ENCODE results near the gene SCAMP2.

Gene SCAMP2

DNA sequence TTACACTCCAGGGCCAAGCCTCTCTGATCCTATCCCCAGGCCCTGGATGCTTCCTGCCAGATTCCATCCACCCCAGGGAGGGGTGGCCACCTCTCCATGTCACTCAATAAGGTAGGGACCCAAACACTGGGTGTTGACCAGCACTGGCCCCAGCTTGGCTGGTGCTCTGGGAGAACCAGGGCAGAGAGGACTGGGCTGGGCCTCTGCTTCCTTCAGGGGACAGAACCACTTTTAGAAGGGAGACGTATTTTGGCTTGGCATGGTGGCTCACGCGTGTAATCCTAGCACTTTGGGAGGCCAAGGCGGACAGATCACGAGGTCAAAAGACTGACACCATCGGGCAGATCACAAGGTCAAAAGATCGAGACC, 51.4 kb downstream of the SCAMP2 start:
- no peak for DNase-seq (ENCODE audit: low read depth in 2 of 2, low spot score in 1 of 2)

DNA sequence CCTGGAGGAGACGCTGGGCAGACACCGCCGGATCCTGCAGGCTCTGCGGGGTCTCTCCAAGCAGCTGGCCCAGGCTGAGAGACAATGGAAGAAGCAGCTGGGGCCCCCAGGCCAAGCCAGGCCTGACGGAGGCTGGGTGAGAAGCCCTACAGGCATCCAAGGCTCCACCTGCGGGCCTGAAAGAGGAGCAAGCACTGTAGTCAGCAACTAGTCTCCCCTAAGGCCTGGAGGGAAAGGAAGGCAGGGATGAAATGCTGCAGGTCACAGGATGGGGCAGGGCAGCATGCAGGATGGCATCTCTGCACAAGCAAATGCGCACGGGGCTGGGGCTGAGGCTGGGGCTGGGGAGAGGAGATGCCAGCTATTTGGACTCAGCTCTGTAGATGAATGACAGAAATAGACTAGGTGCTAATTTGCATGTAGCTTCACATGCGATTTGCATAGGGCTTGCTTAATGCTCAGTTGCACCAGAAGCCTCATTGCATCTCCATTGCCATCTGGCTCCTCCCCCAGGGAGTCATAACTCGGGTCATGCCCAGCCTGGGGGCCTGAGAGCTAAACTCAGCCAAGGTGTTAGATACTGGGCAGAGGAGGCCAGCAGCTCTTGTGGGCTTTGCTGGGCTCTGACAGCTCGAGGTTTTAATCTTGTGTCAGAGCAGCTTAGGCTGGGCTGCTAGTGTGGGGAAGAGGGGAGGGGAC, 51.9 kb downstream of the SCAMP2 start:
- DNase-seq (ENCODE audit: low read depth in 2 of 2, low spot score in 1 of 2) = no peak

DNA sequence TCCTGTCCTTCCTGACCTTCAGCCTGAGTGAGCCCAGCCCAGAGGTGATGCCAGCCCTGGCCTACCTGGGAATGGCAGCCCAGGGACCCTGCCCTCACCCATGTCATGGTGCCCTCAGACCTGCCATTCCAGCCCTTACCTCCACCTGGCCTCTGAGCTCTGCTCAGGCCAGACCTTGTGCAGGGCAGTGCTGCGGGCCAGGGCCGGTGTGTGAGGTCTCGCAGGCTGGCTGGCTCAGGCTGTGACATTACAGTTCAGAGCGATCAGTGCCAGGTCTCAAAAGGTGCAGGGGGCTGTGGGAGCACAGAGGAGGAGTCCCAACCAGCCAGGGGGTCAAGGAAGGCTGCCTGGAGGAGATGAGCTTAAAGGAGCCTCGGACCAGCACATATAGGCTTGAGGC, 53.1 kb downstream of the SCAMP2 start:
- DNase-seq (ENCODE audit: low read depth in 2 of 2, low spot score in 1 of 2) = no peak

DNA sequence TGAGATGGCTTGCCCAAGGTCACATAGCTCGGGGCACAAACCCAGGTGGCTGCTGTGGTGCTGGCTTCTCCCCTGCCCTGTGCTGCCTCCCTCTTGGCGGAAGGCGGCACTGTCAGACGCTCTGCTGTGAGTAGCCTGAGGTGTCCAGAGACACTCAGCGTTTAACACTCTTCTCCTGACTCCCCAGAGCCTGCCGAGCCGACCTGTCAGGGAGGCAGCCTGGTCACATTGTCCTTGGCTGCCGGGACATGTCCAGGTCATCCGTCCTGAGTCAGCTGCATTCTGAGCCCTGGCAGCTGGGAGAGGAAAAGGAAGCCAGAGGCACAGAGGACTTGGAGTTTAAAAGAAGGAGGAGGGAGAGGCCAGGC, 55.8 kb downstream of the SCAMP2 start:
- no peak for DNase-seq (ENCODE audit: low read depth in 2 of 2, low spot score in 1 of 2)

DNA sequence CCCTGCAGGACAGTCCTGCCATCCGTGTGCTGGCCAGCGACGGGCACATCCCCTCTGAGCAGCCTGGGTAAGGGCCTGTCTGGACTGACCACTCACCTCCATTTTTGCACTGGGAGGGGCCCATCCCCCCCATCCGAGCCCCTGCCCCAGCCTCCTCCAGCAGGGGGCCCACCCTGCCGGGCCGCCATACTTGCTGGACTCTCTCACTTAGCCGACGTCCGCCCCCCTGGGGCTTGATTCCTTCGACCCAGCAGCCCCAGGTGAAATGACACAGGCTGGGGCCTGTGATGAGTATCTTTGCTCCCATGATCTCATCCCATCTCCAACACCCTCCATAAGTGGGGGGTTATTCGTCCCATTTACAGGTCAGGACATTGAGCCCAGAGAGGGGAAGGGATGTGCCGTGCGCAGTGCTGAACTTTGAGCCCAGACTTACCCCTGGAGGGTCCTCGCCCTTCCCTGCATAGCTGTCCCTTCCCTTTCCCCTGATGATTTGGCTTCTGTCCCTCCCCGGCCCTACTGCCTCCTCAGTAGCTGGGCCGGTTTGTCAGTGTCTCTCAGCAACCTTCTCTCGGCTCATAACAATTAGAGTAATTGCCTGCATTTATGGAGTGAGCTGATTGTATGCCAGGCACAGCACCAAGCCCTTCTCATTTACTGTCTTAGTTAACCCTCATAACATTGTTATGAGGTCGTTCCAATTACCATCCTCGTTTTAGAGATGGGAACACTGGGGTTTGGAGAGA, 56.4 kb downstream of the SCAMP2 start:
- no peak for DNase-seq (ENCODE audit: low read depth in 2 of 2, low spot score in 1 of 2)

DNA sequence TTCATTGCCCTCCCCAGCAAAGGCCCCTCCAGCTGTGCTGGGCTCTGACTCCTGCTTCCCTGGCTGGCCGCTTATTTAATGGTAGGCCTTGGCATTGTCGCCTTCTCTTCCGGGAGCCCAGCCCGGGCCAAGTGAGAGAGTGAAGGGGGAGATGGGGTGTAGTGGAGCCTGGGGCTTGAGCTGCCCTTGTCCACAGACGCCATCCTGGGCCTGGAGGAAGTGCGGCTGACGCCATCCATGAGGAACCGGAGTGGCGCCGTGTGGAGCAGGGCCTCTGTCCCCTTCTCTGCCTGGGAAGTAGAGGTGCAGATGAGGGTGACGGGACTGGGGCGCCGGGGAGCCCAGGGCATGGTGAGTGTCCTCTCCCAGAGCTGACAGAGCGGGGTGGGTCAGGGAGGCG, 57.2 kb downstream of the SCAMP2 start:
- DNase-seq (ENCODE audit: low read depth in 2 of 2, low spot score in 1 of 2) = no peak

DNA sequence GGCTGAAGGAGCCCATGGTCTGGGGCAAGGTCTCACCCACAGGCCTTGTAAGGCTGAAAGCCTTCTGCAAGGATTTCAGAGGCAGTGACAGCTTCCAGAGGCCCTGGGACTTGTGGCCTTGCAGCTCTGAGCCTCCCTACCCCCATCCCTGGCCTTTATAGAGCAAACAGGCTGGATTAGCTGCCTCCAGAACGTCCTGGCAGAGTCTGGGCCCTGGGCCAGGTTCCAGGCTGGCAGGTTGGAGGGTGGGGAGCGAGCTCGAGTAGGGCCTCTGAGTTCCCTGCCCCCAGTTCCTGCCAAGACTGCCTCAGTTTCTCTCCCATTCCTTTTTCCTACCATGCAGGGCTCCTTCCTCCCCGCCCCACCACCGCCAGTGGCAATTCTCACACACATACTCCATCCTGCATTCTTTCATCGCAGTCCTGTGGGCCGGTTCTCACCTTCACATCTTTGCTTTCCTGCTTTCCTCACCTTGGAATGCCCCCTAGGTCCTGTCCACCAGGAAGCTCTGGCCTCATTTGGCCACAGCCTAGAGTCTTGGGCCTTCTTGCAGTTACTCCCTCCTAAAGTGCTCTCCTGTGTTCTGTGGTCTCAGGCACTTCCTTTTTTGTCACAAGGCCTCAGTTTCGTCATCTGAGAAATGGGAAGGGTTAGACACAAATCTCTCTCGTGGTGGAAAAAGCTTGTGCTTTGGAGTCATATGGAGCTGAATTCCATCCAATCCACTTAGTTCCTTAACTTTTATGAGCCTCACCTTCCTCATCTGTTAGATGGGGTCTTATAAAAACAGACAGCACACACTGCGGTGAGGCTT, 57.8 kb downstream of the SCAMP2 start:
- DNase-seq (ENCODE audit: low read depth in 2 of 2, low spot score in 1 of 2) = no peak

DNA sequence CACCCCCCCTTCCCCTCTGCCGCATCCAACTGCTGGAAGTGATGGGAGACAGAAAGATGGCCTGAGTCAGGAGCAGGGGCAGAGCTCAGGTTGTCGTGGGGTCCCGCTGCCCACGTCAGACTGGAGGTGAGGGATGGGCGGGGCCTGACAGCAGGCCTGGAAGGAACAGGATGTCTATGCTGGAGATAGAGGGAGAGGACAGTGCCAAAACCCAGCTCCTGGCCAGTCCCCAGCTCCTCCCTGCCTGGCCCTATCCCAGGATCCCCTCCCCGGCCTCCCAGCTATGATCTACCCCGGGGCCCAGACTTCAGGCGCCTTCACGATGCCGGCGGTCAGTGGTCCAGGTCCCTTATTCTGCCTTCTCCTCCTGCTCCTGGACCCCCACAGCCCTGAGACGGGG, 60.6 kb downstream of the SCAMP2 start, which contains the start of gene LMAN1L:
LMAN1L (plus strand) TSS at position 303 of the 400 bp plus-strand sequence; CDS start at position 323, 20 bp downstream.
- no peak for DNase-seq (ENCODE audit: low read depth in 2 of 2, low spot score in 1 of 2)

DNA sequence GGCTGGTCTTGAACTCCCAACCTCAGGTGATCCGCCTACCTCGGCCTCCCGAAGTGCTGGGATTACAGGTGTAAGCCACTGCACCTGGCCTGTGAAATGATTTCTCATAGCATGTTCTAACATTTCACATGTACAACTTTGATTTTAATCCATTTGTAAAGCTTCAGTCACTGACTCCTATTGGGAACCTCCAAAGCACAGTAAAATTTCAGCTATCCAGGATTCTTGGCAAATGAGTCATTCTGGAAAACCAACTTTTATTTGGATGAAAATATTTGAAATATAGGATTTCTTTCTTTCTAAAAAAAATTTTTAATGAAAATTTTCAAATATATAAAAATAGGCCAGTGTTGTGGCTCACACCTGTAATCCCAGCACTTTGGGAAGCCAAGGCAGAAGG, 63.2 kb downstream of the SCAMP2 start:
- no peak for DNase-seq (ENCODE audit: low read depth in 2 of 2, low spot score in 1 of 2)

DNA sequence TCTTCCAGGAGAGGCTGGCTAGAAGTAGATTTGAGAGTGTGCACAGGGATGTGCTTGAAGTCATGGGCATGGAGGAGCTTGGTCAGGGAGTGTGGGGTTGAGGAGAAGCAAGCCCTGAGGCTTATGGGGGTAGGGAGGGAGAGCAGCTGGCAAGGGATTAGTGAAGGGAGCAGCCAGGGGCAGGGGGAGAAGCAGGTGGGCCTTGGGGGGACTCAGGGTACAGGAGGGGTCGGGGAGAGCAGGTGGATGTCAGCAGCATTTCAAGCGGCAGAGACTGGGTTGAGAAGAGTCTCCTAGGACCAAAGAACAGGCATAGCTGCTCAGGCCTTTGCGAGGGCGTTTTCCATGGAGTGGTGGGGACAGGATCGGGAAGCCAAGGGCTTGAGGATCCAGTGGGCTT, 63.9 kb downstream of the SCAMP2 start:
- no peak for DNase-seq (ENCODE audit: low read depth in 2 of 2, low spot score in 1 of 2)

DNA sequence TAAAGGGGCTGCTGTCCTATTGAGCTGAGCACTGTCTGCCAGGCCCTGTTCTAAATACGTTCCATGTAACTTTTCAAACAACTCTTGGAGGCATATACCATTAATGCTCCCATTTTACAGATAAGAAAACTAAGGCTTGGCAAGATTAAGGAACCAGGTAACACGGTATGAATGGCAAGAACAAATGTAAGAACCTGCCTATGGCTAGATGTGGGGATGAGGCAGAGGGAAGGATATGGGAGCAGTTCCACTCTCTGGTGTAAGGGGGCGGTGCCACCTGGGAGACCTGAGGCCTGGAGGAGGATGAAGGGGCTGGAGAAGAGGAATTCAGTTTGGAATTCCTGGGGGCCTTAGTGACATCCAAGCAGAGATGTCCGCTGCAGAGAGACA, 64.3 kb downstream of the SCAMP2 start:
- no peak for DNase-seq (ENCODE audit: low read depth in 2 of 2, low spot score in 1 of 2)

DNA sequence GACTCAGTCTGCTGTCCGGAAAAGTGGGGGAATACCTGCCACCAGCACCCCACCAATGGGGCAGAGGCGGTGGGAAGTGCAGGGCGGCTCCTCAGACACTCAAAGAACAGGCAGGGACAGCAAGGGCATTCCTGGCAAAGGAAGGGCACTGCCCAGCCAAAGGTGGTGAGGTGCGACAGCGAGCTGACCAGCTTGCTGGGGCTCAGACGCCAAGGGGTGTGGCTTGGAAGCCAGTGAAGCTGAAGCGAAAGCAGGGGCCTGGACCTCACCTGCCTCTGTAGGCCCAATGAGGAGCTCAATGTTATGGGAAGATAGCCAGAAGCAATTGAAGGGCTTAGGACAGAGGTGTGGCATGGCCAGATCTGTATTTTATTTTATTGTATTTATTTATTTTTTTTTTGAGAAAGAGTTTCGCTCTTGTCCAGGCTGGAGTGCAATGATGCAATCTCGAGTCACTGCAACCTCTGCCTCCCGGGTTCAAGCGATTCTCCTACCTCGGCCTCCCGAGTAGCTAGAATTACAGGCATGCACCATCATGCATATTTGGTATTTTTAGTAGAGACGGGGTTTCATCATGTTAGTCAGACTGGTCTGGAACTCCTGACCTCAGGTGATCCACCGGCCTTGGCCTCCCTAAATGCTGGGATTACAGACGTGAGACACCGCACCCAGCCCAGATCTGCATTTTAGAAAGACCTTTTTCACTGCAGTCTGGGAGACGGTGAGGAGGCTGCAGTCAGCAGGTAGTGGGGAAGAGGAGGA, 64.9 kb downstream of the SCAMP2 start:
- DNase-seq (ENCODE audit: low read depth in 2 of 2, low spot score in 1 of 2) = no peak

DNA sequence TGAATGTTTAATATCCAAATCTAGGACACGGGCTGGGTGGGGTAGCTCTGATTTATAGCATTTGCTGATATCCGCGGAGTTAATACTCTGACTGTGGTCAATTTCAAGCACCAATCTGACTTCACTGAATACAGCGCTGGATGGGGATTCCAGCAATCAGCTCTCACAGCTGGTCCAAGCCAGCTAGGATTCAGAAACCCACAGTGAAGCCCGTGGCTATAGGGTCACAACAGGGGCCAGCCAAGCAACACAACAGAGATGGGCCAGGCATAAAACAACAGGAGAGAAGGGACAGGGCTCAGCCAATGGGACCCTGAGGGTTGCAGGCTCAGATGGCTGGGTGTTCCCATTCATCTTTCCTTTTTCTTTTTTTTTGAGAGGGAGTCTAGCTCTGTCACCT, 65.9 kb downstream of the SCAMP2 start:
- no peak for DNase-seq (ENCODE audit: low read depth in 2 of 2, low spot score in 1 of 2)

DNA sequence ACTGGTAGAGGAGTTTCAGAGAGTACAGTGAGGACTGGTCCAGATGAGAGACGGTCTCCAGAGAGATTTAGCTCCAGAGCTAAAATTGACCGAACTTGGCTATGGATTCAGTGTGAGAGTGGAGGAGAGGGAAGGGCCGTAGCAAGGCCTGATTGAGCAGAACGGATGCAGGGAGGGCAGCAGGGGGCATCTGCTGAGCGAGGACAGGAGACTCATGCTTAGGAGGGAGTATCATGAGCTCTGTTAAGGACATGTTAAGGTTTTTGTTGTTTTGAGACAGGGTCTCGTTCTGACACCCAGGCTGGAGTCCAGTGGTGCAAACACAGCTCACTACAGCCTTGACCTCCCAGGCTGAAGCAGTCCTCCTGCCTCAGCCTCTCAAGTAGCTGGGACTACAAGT, 68.2 kb downstream of the SCAMP2 start:
- DNase-seq (ENCODE audit: low read depth in 2 of 2, low spot score in 1 of 2) = no peak

DNA sequence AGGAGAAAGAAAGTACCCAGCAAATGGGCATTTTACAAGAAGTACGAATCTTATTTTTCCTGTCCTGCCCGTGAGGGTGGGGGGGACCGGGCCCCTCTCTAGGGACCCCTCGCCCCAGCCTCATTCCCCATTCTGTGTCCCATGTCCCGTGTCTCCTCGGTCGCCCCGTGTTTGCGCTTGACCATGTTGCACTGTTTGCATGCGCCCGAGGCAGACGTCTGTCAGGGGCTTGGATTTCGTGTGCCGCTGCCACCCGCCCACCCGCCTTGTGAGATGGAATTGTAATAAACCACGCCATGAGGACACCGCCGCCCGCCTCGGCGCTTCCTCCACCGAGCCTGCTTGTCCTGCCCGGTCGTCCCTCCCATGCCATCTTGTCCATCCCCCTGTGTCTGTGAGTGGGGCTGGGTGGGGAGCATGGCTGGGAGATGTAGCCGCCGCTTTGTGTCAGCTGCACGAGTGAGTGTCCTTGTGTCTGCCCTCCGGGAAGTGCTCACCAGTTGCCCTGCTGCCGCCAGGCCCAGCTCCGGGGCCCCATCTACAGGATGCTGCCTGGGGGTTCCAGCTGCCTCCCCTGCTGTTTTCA, 70.2 kb downstream of the SCAMP2 start:
- no peak for DNase-seq (ENCODE audit: low read depth in 2 of 2, low spot score in 1 of 2)

DNA sequence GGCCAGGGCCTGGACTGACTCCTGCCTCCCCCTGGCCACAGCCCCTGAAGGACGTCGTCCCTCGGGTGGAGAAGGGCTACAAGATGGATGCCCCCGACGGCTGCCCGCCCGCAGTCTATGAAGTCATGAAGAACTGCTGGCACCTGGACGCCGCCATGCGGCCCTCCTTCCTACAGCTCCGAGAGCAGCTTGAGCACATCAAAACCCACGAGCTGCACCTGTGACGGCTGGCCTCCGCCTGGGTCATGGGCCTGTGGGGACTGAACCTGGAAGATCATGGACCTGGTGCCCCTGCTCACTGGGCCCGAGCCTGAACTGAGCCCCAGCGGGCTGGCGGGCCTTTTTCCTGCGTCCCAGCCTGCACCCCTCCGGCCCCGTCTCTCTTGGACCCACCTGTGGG, 70.9 kb downstream of the SCAMP2 start:
- no peak for DNase-seq (ENCODE audit: low read depth in 2 of 2, low spot score in 1 of 2)

DNA sequence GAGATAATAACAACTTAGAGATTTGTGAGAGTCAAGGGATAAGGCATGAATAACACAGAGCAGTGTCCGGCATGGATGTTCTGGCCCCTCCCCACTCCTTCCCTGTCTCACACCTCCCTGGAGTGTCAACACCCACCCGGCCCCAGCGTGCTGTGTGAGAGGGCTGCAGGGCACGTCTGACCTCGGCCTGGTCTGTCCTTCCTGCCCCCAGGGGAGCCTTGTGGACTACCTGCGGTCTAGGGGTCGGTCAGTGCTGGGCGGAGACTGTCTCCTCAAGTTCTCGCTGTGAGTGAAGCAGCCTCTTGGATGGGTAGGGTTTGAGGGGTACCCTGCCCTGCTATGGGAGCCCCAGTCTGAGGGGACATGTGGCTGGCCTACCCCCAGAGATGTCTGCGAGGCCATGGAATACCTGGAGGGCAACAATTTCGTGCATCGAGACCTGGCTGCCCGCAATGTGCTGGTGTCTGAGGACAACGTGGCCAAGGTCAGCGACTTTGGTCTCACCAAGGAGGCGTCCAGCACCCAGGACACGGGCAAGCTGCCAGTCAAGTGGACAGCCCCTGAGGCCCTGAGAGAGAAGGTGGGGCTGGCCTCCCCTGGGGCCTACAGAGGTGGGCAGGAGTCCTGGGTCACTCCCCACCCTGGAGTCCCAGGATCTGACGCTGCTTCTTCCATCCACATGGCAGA, 71.7 kb downstream of the SCAMP2 start:
- DNase-seq (ENCODE audit: low read depth in 2 of 2, low spot score in 1 of 2) = no peak

DNA sequence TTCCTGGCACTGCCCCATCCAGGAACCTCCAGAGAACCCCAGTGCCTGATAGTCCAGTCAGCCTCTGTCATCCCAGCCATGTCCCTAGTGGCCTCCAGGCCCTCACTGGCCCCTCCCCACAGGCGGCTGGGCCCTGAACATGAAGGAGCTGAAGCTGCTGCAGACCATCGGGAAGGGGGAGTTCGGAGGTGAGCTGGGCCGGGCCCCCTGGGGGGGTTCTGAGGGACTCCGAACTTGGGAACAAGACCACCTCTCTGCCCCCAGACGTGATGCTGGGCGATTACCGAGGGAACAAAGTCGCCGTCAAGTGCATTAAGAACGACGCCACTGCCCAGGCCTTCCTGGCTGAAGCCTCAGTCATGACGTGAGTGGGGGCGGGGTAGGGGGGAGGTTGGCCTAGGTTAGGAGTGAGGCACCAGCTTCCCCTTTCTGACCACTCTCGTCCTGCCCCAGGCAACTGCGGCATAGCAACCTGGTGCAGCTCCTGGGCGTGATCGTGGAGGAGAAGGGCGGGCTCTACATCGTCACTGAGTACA, 72.5 kb downstream of the SCAMP2 start:
- DNase-seq (ENCODE audit: low read depth in 2 of 2, low spot score in 1 of 2) = no peak

DNA sequence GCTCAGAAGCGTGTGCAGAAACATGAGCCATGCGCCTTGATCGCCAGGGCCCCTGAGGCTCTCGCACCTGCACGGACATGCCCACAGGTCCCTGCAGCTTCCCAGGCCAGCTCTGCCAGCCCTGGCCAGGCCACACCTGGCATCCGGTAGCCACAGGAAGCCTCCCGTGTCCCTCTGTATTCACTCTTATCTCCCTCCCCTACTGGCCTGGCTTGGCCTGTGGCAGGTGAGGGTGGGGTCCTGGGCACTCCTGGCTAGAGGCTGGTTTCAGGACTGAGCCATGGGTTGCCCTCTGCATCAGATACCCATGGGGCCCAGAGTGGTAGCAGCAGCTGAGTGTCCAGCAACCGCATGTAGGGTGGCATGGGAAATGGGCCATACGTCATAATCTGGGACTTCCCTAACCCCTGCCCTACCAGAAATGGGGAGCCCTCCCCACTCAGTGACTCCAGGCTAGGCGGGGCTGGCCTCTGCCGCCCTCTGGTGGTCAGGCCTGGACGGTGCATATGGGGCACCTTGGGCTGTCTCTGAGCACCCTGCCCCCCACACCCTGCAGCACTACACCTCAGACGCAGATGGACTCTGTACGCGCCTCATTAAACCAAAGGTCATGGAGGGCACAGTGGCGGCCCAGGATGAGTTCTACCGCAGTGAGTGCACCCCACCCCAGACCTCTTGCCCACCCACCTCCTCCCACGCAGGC, 73.2 kb downstream of the SCAMP2 start:
- peak in 1 of 2 donors; percentile 74 for DNase-seq (ENCODE audit: low read depth in 2 of 2, low spot score in 1 of 2)

Measured in stimulated activated CD8-positive, alpha-beta memory T cell treated with anti-CD3 and anti-CD28 coated beads, Interleukin-4, amount 100 ng/mL, for 4 hours (primary cell).